GM21423 (cell line): ENCODE data around the gene CKAP4.

Experiments used
- ATAC-seq: cut with Tn5 transposase; IDR thresholded peaks from one replicate; pipeline ENCODE4 v1.9.1; 2021; ENCODE audit warnings: mild to moderate bottlenecking, moderate library complexity; ENCODE audit not compliant: unreplicated experiment

Gene CKAP4

GRCh38 chr12:106205208-106206069, 42.4 kb downstream of the CKAP4 start:
- no peak for ATAC-seq

- ATAC-seq, result no peak
These were observed 43.5 kb downstream of the CKAP4 start for GRCh38 chr12:106204312-106204711.

- no peak for ATAC-seq
These were observed 49.8 kb downstream of the CKAP4 start for GRCh38 chr12:106197906-106198623.

GRCh38 chr12:106195621-106196027, 52.2 kb downstream of the CKAP4 start:
- ATAC-seq, result no peak

GRCh38 chr12:106194351-106194750, 53.5 kb downstream of the CKAP4 start:
- ATAC-seq, result no peak

GRCh38 chr12:106193394-106194215, 54.2 kb downstream of the CKAP4 start:
- no peak for ATAC-seq

GRCh38 chr12:106192659-106193393, 55.0 kb downstream of the CKAP4 start:
- no peak for ATAC-seq

- ATAC-seq, result no peak
These were observed 57.2 kb downstream of the CKAP4 start for GRCh38 chr12:106190581-106190980.

GRCh38 chr12:106189341-106189740, 58.5 kb downstream of the CKAP4 start:
- no peak for ATAC-seq

GRCh38 chr12:106188256-106188655, 59.6 kb downstream of the CKAP4 start:
- ATAC-seq, result no peak
